Vagina (tissue), 2 donors: ENCODE measurements around the gene LPXN. TPM values are rescaled to one million over a fixed set of nuclear protein-coding genes. Genes with fewer than 3 reads are reported as not detected.

Experiments
- DNase-seq, 2 donors: peaks; one replicate each; pipeline ENCODE4 v3.0.0-alpha.2; 2017; ENCODE audit errors: extremely low spot score in 2 of 2
- H3K27ac ChIP-seq: fragments of 200-600 bp; sonication (generic); one replicate; pipeline ENCODE4 v1.5.1; 2019
- H3K27me3 ChIP-seq: fragments of 200-600 bp; sonication (generic); one replicate; pipeline ENCODE4 v1.5.1; 2019
- H3K36me3 ChIP-seq, 2 donors: fragments of 200-600 bp; sonication (generic); one replicate each; pipeline ENCODE4 v1.5.1; 2017 to 2019
- H3K4me1 ChIP-seq: fragments of 200-600 bp; sonication (generic); one replicate; pipeline ENCODE4 v1.5.1; 2019
- H3K4me3 ChIP-seq, 2 donors: fragments of 200-600 bp; sonication (generic); 1 replicate in 1 of 2; 2 replicates in 1 of 2; pipeline ENCODE4 v1.5.1; 2016 to 2019
- H3K9me3 ChIP-seq: fragments of 200-600 bp; sonication (generic); one replicate; pipeline ENCODE4 v1.5.1; 2019
- POLR2A ChIP-seq, 2 donors: fragments of 450-650 bp; IDR thresholded peaks; one replicate each; pipeline ENCODE4 v1.6.1; 2017; ENCODE audit warnings: antibody characterized with exemption in 2 of 2, mild to moderate bottlenecking in 2 of 2, moderate library complexity in 2 of 2
- POLR2AphosphoS5 ChIP-seq, 2 donors: sonication (generic); formaldehyde crosslinking; IDR thresholded peaks; one replicate each; pipeline ENCODE4 v1.9.0; 2017; ENCODE audit warnings: antibody characterized with exemption in 2 of 2, mild to moderate bottlenecking in 2 of 2, low read depth in 1 of 2; ENCODE audit not compliant: insufficient read depth in 1 of 2
- intact Hi-C: fragments of 100-400 bp; cut with DNase I; formaldehyde crosslinking; loops from one replicate; pipeline ENCODE4 v1.15.1; 2023
- total RNA-seq: library from RNA; depleted of rRNA; stranded (reverse); fragments of >200 nt; gene quantifications from one replicate; pipeline ENCODE4 v1.2.3, GENCODE V29; 2016
- TF ChIP-seq, protein P1 (sequence below), 3 experiments: fragments of 450-650 bp in 2 of 3; fragments of 200-600 bp in 1 of 3; sonication (generic) in 1 of 3; IDR thresholded peaks; one replicate each; pipeline ENCODE4 v1.5.1; 2017 to 2019; ENCODE audit warnings: antibody characterized with exemption in 3 of 3, mild to moderate bottlenecking in 2 of 3, moderate library complexity in 2 of 3

Gene LPXN
- total RNA-seq, 1 donor from 2014 or later = 24.3 TPM

DNA sequence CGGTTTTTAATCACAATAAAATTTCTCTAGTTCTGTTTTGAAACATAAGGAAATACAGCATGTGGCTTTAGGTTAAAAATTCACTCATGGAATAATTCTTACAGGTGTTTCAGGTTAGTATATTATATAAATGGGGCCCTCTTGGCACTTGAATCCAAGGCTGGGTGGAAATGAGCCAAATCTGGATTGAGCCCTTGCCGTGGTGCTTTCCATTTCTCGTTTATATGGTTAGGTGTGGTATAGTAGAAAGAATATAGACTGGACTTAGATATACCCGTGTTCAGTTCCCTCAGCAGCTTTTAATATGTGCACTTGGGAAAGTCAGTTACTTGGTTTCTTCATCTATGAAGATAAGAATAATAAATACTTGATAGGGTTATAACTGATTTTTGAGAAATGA lies 19.2 kb upstream of the LPXN start:
- no peak overlapping the region for H3K4me3 ChIP-seq
- H3K9me3 ChIP-seq = no peaks in the 10 kb centered on the region
- no peak overlapping the region for H3K27ac ChIP-seq
- DNase-seq = no peak
- no peaks in the 10 kb centered on the region for H3K36me3 ChIP-seq
- intact Hi-C loops = no loop called here
- TF ChIP-seq POLR2AphosphoS5 (IDR thresholded peaks at IDR 0.05; ENCODE audit: insufficient read depth in 1 of 2, low read depth in 1 of 2) = no peak
- H3K27me3 ChIP-seq = no peaks in the 10 kb centered on the region
- peaks cover 8% of the 10 kb centered on the region for H3K4me1 ChIP-seq

- Histone ChIP-seq H3K27ac (no peak overlapping the region), H3K27me3 (no peaks in the 10 kb centered on the region), H3K9me3 (no peaks in the 10 kb centered on the region), H3K36me3 (no peaks in the 10 kb centered on the region), H3K4me1 (no peaks in the 10 kb centered on the region), H3K4me3 (no peak overlapping the region)
- no peak for DNase-seq
- TF ChIP-seq, protein P1, sequence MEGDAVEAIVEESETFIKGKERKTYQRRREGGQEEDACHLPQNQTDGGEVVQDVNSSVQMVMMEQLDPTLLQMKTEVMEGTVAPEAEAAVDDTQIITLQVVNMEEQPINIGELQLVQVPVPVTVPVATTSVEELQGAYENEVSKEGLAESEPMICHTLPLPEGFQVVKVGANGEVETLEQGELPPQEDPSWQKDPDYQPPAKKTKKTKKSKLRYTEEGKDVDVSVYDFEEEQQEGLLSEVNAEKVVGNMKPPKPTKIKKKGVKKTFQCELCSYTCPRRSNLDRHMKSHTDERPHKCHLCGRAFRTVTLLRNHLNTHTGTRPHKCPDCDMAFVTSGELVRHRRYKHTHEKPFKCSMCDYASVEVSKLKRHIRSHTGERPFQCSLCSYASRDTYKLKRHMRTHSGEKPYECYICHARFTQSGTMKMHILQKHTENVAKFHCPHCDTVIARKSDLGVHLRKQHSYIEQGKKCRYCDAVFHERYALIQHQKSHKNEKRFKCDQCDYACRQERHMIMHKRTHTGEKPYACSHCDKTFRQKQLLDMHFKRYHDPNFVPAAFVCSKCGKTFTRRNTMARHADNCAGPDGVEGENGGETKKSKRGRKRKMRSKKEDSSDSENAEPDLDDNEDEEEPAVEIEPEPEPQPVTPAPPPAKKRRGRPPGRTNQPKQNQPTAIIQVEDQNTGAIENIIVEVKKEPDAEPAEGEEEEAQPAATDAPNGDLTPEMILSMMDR (IDR thresholded peaks at IDR 0.05) = no peak
- no peak for TF ChIP-seq POLR2AphosphoS5 (IDR thresholded peaks at IDR 0.05; ENCODE audit: insufficient read depth in 1 of 2, low read depth in 1 of 2)
- no peak for TF ChIP-seq POLR2A (IDR thresholded peaks at IDR 0.05)
- intact Hi-C loops = no loop called here
These were observed 17.3 kb upstream of the LPXN start for GRCh38 chr11:58592760-58593472.

DNA sequence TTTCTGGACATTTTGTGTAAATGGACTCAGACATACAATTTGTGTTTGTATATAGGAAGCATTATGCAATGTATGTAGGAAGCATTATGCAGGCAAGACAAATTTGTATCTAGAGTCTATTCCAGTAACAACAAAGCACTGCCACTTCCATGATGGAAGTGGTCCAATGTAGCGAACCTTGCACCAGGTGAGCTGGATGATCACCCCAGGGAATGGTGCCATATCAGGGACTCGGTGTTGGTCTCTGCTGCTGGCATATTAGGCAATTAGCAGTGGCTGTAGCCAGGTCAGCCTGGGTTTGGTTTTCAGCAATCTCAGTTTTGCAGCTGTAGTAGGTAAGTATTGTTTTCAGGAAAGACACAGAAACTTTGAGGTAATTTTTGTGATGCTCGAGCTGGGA lies 16.0 kb upstream of the LPXN start:
- no peaks in the 10 kb centered on the region for H3K36me3 ChIP-seq
- no peaks in the 10 kb centered on the region for H3K9me3 ChIP-seq
- no peaks in the 10 kb centered on the region for H3K27me3 ChIP-seq
- intact Hi-C loops = no loop called here
- no peak for DNase-seq
- no peaks in the 10 kb centered on the region for H3K4me1 ChIP-seq
- no peak overlapping the region for H3K4me3 ChIP-seq
- H3K27ac ChIP-seq = no peak overlapping the region
- no peak for TF ChIP-seq POLR2A (IDR thresholded peaks at IDR 0.05)
- TF ChIP-seq, protein P1 (IDR thresholded peaks at IDR 0.05) = no peak

- no peaks in the 10 kb centered on the region for H3K9me3 ChIP-seq
- TF ChIP-seq POLR2AphosphoS5 (IDR thresholded peaks at IDR 0.05; ENCODE audit: insufficient read depth in 1 of 2, low read depth in 1 of 2) (no peak), POLR2A (IDR thresholded peaks at IDR 0.05) (no peak)
- TF ChIP-seq, protein P1 (IDR thresholded peaks at IDR 0.05) = no peak
- H3K27me3 ChIP-seq = no peaks in the 10 kb centered on the region
- DNase-seq = no peak
- no peak overlapping the region for H3K27ac ChIP-seq
- H3K4me3 ChIP-seq = no peak overlapping the region
- intact Hi-C loops = no loop called here
- H3K4me1 ChIP-seq = peaks cover 38% of the 10 kb centered on the region
- H3K36me3 ChIP-seq = no peaks in the 10 kb centered on the region
These were observed 11.3 kb upstream of the LPXN start for GRCh38 chr11:58586998-58587397.

DNA sequence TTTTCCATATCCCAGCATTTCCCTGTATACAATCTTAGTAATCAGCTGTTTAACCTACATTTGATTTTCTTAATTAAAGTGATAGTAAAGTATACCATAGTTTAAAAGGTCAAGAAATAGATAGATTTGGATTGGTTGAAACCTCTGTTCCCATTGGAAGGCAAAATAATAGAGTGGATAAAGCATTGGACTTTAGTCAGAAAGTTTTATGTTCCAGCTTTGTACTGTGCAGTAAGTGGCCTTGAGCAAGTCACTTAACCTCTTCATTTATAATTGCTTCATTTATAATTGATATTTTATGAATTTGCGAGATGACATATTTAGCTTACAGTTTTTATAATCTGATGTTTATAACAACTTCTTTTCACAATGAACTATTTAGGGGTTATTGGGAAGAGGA lies 6.8 kb upstream of the LPXN start:
- Histone ChIP-seq H3K27me3 (no peaks in the 10 kb centered on the region), H3K36me3 (no peaks in the 10 kb centered on the region), H3K27ac (no peak overlapping the region), H3K4me3 (no peak overlapping the region), H3K9me3 (no peaks in the 10 kb centered on the region), H3K4me1 (peaks cover 58% of the 10 kb centered on the region)
- intact Hi-C loops = no loop called here
- TF ChIP-seq POLR2A (IDR thresholded peaks at IDR 0.05) (no peak), POLR2AphosphoS5 (IDR thresholded peaks at IDR 0.05; ENCODE audit: insufficient read depth in 1 of 2, low read depth in 1 of 2) (no peak)
- TF ChIP-seq, protein P1 (IDR thresholded peaks at IDR 0.05) = no peak
- DNase-seq = no peak
